Measurements from ENCODE around the gene OR1M1. TPM values are rescaled to one million over a fixed set of nuclear protein-coding genes. Genes with fewer than 3 reads are reported as not detected.

The OR1M1 gene
- total RNA-seq, 4 donors from 2014 or later, result not detected

DNA sequence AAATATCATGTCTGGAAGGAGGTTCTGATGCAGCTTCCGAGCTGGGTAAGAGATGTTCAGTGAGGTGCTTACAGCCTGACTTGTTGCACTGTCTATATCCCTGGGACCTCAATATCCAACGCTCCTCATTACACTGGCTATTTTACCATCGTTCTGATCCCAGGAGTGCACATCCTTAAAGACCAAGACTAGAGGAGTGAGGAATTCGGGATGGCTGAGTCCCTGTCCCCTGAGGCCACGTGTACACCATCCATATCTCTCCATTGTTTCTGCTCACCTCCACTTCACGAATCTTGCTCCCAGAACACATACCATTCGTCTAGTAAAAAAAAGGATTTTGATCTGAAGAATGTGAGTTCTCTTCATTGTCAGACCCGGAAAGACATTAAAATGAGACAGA lies 20.5 kb downstream of the OR1M1 start, which contains the start of gene OR7G2:
OR7G2 (minus strand) TSS at position 101 of the 400 bp plus-strand sequence. CDS start 4,232 bp downstream, outside the sequence.
- in situ Hi-C loops (cut with MboI; ENCODE audit: low sequenced_read_pairs in 4 of 4), result loop anchor here in 1 of 4 donors (10.0 kb wide), 1 partner anchor 57 kb away; no protein-coding TSS in a partner anchor
- H3K27me3 ChIP-seq, result no peaks in the 10 kb centered on the region
- intact Hi-C loops (cut with DNase I; ENCODE audit: low total_unique reads), result no loop called here
- no peak for DNase-seq
- H3K27ac ChIP-seq, result no peak within 1 kb of the TSS
- H3K36me3 ChIP-seq, result no peaks in the 10 kb centered on the region
- ATAC-seq, result no peak
- H3K4me3 ChIP-seq, result no peak within 1 kb of the TSS
- no peaks in the 10 kb centered on the region for H3K4me1 ChIP-seq
- no peaks in the 10 kb centered on the region for H3K9me3 ChIP-seq
- TF ChIP-seq, protein P1, sequence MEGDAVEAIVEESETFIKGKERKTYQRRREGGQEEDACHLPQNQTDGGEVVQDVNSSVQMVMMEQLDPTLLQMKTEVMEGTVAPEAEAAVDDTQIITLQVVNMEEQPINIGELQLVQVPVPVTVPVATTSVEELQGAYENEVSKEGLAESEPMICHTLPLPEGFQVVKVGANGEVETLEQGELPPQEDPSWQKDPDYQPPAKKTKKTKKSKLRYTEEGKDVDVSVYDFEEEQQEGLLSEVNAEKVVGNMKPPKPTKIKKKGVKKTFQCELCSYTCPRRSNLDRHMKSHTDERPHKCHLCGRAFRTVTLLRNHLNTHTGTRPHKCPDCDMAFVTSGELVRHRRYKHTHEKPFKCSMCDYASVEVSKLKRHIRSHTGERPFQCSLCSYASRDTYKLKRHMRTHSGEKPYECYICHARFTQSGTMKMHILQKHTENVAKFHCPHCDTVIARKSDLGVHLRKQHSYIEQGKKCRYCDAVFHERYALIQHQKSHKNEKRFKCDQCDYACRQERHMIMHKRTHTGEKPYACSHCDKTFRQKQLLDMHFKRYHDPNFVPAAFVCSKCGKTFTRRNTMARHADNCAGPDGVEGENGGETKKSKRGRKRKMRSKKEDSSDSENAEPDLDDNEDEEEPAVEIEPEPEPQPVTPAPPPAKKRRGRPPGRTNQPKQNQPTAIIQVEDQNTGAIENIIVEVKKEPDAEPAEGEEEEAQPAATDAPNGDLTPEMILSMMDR (IDR thresholded peaks at IDR 0.05 in 4 of 5, conservative IDR thresholded peaks at IDR 0.05 in 1 of 5), result no peak
- TF ChIP-seq POLR2A (IDR thresholded peaks at IDR 0.05), result no peak

DNA sequence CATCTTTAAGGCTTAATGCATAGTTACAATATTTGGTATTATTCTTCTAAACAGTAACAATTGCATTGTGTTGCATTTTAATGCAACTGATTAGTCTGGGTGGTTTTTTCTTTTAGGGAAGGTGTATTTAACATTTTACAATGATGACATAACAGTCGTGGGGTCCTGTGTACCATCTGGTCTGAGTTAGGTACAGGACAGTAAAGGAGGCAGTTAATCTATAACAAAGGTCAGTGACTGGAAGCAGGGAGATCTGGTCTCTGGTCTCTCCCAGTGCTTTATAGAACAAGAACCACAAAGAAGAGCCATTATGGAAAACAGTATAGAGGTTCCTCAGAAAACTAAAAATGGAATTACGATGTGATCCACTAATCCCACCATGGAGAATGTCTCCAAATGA lies 23.1 kb downstream of the OR1M1 start:
- Histone ChIP-seq H3K27me3 (no peaks in the 10 kb centered on the region), H3K27ac (no peak overlapping the region), H3K4me3 (no peak overlapping the region), H3K36me3 (no peaks in the 10 kb centered on the region), H3K4me1 (no peaks in the 10 kb centered on the region), H3K9me3 (no peaks in the 10 kb centered on the region)
- DNase-seq (no peak), ATAC-seq (no peak)
- TF ChIP-seq, protein P1 (IDR thresholded peaks at IDR 0.05 in 4 of 5, conservative IDR thresholded peaks at IDR 0.05 in 1 of 5), result no peak
- TF ChIP-seq POLR2A (IDR thresholded peaks at IDR 0.05), result no peak
- in situ Hi-C loops (cut with MboI; ENCODE audit: low sequenced_read_pairs in 4 of 4), result loop anchor here in 1 of 4 donors (10.0 kb wide), 1 partner anchor 55 kb away; no protein-coding TSS in a partner anchor
- intact Hi-C loops (cut with DNase I; ENCODE audit: low total_unique reads), result no loop called here

DNA sequence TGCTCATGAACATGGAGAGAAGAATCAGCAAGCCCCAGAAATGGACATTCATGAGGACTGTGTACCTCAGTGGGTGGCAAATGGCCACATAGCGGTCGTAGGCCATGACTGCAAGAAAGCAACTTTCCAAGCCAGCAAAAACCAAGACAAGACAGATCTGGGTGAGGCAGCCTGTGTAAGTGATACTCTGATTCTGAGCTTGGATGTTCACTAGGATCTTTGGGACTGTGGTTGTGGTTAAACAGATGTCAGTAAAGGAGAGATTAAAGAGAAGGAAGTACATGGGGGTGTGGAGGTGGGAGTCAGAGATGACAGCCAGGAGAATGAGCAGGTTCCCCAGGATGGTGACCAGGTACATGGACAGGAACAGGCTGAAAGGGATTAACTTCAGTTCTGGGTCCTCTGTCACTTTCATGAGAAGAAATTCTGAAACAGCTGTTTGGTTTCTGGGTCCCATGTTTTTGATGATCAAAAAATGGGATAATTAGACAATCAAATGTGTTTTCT lies 28.5 kb downstream of the OR1M1 start, which contains the start of gene OR7G1:
OR7G1 (minus strand) TSS at position 457 of the 507 bp plus-strand sequence; CDS start at position 457, 0 bp downstream.
- no peaks in the 10 kb centered on the region for H3K27me3 ChIP-seq

DNA sequence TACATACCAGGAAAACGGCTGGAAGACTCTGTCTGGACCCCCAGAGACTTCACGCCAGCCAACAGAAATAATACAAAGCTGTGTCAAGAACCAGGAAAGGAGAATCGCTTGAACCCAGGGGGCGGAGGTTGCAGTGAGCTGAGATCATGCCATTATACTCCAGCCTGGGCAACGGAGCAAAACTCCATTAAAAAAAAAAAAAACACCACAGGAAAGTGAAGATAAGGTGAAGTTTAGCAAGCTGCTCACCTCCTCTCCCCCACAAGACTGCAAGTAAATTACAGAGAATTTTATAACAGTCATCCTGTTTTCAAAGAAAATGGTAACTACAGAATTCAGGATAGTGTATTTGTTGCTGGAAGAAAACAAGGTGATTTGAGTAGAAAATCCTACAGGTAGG lies 29.7 kb downstream of the OR1M1 start:
- H3K9me3 ChIP-seq, result no peaks in the 10 kb centered on the region
- in situ Hi-C loops (cut with MboI; ENCODE audit: low sequenced_read_pairs in 4 of 4), result no loop called here
- H3K4me3 ChIP-seq, result no peak overlapping the region
- intact Hi-C loops (cut with DNase I; ENCODE audit: low total_unique reads), result no loop called here
- no peaks in the 10 kb centered on the region for H3K27me3 ChIP-seq
- DNase-seq, result no peak
- no peaks in the 10 kb centered on the region for H3K36me3 ChIP-seq
- TF ChIP-seq, protein P1 (IDR thresholded peaks at IDR 0.05 in 4 of 5, conservative IDR thresholded peaks at IDR 0.05 in 1 of 5), result no peak
- TF ChIP-seq POLR2A (IDR thresholded peaks at IDR 0.05), result no peak
- H3K27ac ChIP-seq, result no peak overlapping the region
- no peak for ATAC-seq
- H3K4me1 ChIP-seq, result no peaks in the 10 kb centered on the region

More for the DNA sequence above, 28.5 kb downstream of the OR1M1 start, which contains the start of gene OR7G1:
- intact Hi-C loops (cut with DNase I; ENCODE audit: low total_unique reads), result no loop called here
- H3K4me3 ChIP-seq, result no peak within 1 kb of the TSS
- H3K4me1 ChIP-seq, result no peaks in the 10 kb centered on the region
- in situ Hi-C loops (cut with MboI; ENCODE audit: low sequenced_read_pairs in 4 of 4), result no loop called here
- no peaks in the 10 kb centered on the region for H3K36me3 ChIP-seq
- H3K27ac ChIP-seq, result no peak within 1 kb of the TSS
- no peaks in the 10 kb centered on the region for H3K9me3 ChIP-seq
- ATAC-seq, result no peak
- no peak for TF ChIP-seq POLR2A (IDR thresholded peaks at IDR 0.05)
- TF ChIP-seq, protein P1 (IDR thresholded peaks at IDR 0.05 in 4 of 5, conservative IDR thresholded peaks at IDR 0.05 in 1 of 5), result no peak
- DNase-seq, result no peak
